GM18951 (cell line): ENCODE results near the gene ZNF433.
"Not testable (repeated sequence)": the region's sequence is repeated elsewhere in the genome, so short reads cannot be mapped to it uniquely, and the experiment has no call there.

Experiments used
- POLR2A ChIP-seq: IDR thresholded peaks from 4 replicates; pipeline ENCODE4 v1.6.1; 2011; ENCODE audit warnings: mild to moderate bottlenecking; ENCODE audit not compliant: insufficient read length, insufficient read depth; ENCODE audit errors: extremely low read depth
- in situ Hi-C: fragments of 300-500 bp; cut with MboI; formaldehyde crosslinking; loops from one replicate; pipeline ENCODE4 v1.12.0; 2022; ENCODE audit warnings: low sequenced_read_pairs, mixed read lengths, inconsistent platforms; ENCODE audit not compliant: unreplicated experiment

ZNF433 gene

DNA sequence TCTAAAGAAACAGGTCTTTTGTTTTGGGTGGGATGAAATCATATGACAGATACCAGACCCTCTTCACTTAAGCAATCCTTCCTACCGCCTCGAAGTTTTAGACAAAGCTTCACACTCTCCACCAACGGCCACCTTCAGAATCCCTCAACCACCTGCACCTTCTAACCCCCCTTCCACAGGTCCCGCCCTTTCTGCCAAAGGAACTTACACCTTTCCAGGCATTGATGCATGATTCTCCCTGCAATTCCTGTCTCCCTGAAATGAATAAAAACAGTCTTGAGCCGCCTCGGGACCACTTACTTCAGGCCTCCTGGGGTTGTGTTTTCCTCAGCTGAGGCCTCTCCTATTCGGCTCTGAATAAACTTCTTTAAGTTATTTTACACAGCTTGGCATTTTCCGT is 859 bp downstream of the ZNF433 start:
- TF ChIP-seq POLR2A, result no peak
- in situ Hi-C loops, result no loop called here

DNA sequence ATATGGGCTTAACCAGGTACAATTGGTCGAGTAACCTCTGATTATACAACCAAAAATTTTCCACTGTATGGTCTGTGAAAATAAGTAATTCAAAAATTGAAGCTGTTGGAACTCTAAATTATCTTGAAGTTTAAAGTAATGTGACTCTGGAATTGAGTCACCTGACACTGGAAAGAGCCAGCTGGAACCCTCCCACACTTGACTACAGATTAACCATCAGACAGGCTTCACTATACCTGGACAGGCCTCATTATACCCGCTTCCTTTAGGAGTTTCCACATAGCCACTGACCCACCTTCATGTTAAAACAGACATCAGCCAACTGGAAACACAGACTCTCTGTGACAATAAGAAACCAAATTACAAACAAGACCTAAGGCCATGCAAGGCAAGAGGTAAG is 1.3 kb downstream of the ZNF433 start:
- in situ Hi-C loops, result no loop called here
- TF ChIP-seq POLR2A, result no peak

DNA sequence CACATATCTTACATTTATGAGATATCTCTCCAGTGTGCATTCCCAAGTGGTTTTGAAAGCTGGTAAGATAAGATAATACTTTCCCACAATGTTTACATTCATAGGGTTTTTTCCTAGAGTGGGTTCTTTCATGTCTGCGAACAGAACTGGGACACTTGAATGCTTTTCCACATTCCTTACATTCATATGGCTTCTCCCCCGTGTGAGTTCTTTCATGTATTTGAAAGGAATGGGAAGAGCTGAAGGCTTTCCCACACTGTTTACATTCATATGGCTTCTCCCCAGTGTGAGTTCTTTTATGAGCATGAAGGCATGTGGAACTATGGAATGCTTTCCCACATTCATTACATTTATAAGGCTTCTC is 19.7 kb downstream of the ZNF433 start:
- in situ Hi-C loops, result no loop called here
- no peak for TF ChIP-seq POLR2A

DNA sequence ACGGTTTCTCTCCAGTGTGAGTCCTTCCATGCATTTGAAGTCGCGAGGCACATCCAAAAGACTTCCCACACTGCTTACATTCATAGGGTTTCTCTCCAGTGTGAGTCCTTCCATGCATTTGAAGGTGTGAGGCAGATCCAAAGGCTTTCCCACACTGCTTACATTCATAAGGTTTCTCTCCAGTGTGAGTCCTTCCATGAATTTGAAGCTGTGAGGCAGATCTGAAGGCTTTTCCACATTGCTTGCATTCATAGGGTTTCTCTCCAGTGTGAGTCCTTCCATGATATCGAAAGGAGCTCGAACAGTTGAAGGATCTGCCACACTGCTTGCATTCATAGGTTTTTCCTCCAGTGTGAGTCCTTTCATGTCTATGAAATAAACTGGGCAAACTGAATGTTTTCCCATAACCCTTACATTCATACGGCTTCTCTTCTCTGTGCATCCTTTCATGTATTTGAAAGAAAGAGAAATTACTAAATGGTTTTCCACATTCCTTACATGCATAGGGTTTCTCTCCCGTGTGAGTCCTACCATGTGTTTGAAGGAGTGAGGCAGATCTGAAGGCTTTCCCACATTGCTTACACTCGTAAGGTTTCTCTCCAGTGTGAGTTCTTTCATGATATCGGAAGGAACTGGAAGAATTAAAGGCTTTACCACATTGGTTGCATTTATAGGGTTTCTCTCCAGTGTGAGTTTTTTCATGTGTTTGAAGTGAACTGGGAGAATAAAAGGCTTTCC is 20.3 kb downstream of the ZNF433 start:
- TF ChIP-seq POLR2A, result no peak
- in situ Hi-C loops, result no loop called here

DNA sequence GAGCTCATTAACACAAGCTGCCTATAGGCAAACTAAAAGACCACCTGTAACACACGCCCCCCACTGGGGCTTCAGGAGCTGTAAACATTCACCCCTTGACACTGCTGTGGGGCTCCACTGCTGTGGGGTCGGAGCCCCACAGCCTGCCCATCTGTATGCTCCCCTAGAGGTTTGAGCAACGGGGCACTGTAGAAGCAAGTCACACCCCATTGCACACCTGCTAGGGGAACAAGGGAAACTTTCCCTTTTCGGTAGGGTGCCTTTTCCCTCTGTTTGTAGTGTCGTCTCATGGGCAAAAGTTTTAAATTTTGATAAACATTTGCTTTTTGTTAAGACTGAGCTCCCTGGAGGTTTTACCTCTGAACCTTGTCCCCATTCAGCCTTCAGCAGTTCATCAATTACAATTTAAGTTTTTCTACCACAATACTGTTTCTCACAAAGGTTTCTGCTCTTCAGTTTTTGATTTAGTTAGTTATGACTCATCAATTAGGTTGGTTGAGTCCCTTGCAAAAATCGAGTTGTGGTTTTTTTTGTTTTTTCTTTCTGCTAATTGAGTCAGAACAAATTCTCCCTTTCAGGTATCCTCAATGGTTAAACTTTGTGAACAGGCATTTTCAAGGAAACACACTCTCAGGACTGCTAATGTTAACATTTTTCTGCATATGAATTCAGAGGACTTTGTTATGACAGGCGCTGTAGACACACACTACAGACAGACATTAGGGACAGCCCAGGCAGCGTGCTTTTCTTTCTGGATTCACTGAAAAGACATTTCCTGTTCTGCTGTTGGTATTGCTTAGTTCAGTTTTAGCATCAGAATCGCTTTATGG is 35.1 kb downstream of the ZNF433 start:
- in situ Hi-C loops, result no loop called here
- no peak for TF ChIP-seq POLR2A

DNA sequence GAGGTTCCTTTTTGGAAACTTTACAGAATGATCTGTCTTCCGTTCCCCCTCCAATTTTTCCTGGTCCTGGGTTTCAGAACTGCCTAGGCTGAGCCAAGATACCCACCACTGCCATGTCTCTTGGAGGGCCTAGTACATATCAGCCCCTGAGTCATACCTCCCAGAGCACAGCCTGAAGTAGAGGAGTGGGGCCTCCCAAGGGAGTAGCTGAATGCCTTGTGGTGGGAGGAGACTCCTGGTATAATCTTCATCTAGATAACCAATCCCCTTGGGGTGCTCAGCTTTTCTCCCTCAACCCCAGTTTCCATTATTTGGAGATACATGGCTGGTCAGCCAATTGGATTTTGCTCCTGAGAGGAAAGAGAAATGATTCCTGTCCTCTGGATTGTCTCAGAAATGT is 40.3 kb downstream of the ZNF433 start:
- TF ChIP-seq POLR2A, result no peak
- in situ Hi-C loops, result no loop called here

DNA sequence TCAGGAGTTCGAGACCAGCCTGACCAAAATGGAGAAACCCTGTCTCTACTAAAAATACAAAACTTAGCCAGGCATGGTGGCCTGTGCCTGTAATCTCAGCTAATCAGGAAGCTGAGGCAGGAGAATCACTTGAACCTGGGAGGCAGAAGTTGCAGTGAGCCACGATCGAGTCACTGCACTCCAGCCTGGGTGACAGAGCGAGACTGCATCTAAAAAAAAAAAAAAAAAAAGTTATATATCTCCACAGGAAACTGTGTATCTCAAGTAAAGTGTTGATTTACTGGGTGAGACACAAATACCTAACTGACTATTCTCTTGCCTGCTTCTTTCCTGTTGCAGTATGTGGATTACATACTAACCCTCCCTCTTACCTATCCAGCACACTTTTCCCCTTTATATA is 43.6 kb downstream of the ZNF433 start:
- in situ Hi-C loops, result not testable (repeated sequence)

DNA sequence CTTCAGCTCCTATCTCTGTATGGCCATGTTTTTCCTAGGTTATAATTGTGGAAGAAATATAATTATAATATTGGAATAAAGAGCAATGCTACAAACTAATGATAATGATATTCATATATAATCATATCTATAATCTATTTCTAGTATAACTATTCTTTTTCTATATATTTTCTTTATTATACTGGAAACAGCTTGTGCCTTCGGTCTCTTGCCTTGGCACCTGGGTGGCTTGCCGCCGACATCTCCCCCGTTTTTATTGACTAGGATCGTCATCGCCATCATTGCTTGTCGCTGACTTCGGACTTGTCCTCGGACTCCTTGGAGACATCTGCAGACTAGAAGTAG is 46.4 kb downstream of the ZNF433 start:
- TF ChIP-seq POLR2A, result no peak

DNA sequence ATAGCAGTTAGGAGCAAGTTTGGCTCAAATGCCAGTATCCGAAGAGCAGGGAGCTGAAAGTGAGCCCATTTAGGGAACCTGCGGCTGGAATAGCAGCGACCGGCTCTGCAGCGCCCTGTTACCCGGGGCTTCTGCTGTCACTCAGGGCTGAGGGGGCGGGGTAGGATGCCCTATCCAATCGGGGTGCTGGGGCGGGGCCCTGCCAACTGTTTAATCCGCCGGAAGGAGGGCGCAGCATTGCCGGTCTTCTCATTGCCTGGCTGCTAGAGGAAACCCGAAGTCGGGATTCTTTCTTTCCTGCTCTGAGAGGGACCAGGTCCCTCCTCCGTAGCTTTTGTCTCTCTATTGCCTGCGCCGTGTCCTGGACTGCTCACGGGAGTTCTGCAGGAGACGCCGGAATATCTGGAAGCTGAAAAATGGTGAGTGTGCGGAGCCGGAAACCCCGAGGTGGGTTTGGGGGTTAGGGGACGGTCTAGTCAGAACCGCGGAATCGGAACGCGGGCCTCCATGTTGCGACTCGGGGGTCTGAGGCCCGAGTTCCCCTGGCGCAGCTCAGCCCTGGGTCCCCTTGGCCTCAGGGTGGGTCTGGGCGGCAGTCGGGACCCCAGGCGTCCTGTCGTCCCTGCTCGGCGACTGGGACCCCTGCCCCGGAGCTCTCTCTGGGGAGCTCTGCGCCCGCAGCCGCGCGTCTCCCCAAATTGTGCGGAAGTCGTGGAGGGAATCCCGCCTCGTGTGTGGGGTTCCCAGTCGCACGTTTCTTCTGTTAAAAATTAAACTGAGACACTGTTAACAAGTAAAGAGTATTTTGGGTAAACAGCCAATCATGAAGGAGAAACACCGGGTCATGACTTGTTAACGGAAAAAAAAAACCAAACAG is 47.8 kb downstream of the ZNF433 start:
- TF ChIP-seq POLR2A, result peak; percentile 82
- in situ Hi-C loops, result no loop called here

More for the DNA sequence above, 46.4 kb downstream of the ZNF433 start:
- in situ Hi-C loops, result no loop called here

DNA sequence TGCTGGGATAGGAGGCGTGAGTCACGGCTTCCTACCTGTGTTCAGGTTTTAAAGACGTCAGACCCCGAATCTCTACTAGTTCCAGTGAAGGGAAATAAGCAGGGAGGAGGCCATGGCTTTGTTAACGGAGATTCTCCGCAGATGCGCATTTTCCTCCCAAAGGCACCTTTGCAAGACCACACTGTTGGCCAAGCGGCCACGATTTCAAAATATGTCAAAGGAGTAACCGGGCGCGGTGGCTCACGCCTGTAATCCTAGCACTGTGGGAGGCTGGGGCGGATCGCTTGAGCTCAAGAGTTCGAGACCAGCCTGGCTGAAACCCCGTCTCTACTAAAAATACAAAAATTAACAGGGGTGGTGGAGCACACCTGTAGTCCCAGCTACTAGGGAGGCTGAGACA is 48.7 kb downstream of the ZNF433 start:
- TF ChIP-seq POLR2A, result no peak
- in situ Hi-C loops, result no loop called here

DNA sequence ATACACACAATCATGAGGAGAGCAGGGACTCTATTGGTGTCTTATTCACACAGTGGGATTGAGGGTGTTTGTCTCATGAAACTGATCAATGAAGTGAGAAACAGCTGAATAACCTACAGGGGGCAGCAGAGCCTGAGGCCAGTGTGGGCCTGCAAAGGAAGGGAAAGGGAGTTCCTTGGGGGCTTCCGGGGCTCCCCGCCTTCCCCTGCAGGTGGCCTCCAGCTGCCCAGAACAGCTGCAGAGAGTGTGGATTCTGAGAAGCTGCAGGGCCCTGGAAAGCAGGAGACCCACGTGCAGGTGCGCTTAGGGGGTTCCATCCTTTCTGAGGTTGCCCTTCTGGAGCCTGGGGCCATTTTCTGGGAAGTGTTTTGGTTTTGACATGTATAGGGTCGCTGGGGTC is 50.5 kb downstream of the ZNF433 start:
- in situ Hi-C loops, result no loop called here
- no peak for TF ChIP-seq POLR2A

DNA sequence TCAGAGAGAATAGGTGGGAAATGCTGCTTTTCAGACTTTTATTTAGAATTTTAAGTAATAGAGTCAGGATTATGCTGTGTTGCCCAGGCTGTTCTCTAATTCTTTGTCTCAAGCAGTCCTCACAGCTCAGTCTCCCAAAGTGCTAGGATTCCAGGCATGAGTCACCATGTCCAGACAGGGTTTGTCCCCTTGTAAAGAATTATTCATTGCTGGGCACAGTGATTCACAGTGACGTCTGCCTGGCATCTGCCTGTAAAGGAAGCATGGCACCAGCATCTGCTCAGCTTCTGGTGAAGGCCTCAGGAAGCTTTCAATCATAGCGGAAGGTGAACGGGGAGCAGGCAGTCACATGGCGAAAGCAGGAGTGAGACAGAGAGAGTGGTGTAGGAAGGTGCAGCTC is 53.0 kb downstream of the ZNF433 start:
- in situ Hi-C loops, result no loop called here
- no peak for TF ChIP-seq POLR2A

DNA sequence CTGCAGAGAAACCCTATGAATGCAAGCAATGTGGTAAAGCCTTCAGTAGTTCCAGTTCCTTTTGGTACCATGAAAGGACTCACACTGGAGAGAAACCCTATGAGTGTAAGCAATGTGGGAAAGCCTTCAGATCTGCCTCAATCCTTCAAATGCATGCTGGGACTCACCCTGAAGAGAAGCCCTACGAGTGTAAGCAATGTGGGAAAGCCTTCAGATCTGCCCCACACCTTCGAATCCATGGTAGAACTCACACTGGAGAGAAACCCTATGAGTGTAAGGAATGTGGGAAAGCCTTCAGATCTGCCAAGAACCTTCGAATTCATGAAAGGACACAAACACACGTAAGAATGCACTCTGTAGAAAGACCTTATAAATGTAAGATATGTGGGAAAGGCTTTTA is 56.0 kb downstream of the ZNF433 start:
- no peak for TF ChIP-seq POLR2A
- in situ Hi-C loops, result no loop called here
